Panc1 (cell line): ENCODE results near the gene MBD5. TPM values are rescaled to one million over a fixed set of nuclear protein-coding genes. Genes with fewer than 3 reads are reported as not detected.

Experiments
- ATAC-seq: fragments of 200-7000 bp; cut with Tn5 transposase; 2 replicates; pipeline ENCODE4 v1.9.1; 2020; ENCODE audit warnings: mild to moderate bottlenecking, moderate library complexity
- BruUV-seq: library from RNA; stranded (reverse); fragments of 400-500 nt; replicated peaks from 2 replicates; lab custom pipeline; 2021; lab: Mats Ljungman, UMichigan
- CTCF ChIA-PET: fragments of 300-600 bp; sonication (Branson Sonifier 250); formaldehyde crosslinking; loops from one replicate; lab custom pipeline; 2022; ENCODE audit warnings: antibody characterized with exemption; lab: Charles Lee
- POLR2A ChIA-PET: fragments of 300-600 bp; sonication (Branson Sonifier 250); formaldehyde crosslinking; loops from one replicate; lab custom pipeline; 2022; ENCODE audit warnings: antibody characterized with exemption; lab: Charles Lee
- DNase-seq: peaks from one replicate; pipeline ENCODE4 v3.0.0-alpha.2; 2010; ENCODE audit warnings: low read depth, low spot score
- H3K27ac ChIP-seq: 2 replicates; pipeline ENCODE4 v1.5.1; 2011; ENCODE audit warnings: mild to moderate bottlenecking, low read length, inconsistent platforms
- H3K27me3 ChIP-seq: fragments of 200-500 bp; sonication (Bioruptor generic); 2 replicates; pipeline ENCODE4 v1.6.0; 2014; ENCODE audit warnings: low read length, inconsistent platforms; ENCODE audit not compliant: control insufficient read depth, insufficient read depth
- H3K36me3 ChIP-seq: fragments of 200-500 bp; sonication (Bioruptor generic); 2 replicates; pipeline ENCODE4 v1.5.1; 2014; ENCODE audit warnings: inconsistent platforms, mild to moderate bottlenecking, low read length, moderate library complexity; ENCODE audit not compliant: control insufficient read depth, insufficient read depth
- H3K4me1 ChIP-seq: 2 replicates; pipeline ENCODE4 v1.5.1; 2011; ENCODE audit warnings: inconsistent platforms, mild to moderate bottlenecking, low read length, moderate library complexity; ENCODE audit not compliant: control insufficient read depth, insufficient read depth
- H3K4me3 ChIP-seq, 2 experiments: 2 replicates each; pipeline ENCODE4 v1.5.1; 2011 to 2012; ENCODE audit warnings: low read depth in 2 of 2, low read length in 2 of 2, mild to moderate bottlenecking in 2 of 2, inconsistent platforms in 1 of 2, moderate library complexity in 1 of 2
- H3K9me3 ChIP-seq: fragments of 200-500 bp; sonication (Bioruptor generic); 2 replicates; pipeline ENCODE4 v1.5.1; 2014; ENCODE audit warnings: low read depth, mild to moderate bottlenecking, inconsistent platforms, low read length, moderate library complexity; ENCODE audit not compliant: control insufficient read depth, insufficient read depth
- POLR2AphosphoS5 ChIP-seq: IDR thresholded peaks from 2 replicates; pipeline ENCODE4 v1.6.1; 2012; ENCODE audit warnings: mild to moderate bottlenecking, low read depth, low read length, moderate library complexity
- SIN3A ChIP-seq: IDR thresholded peaks from 2 replicates; pipeline ENCODE4 v1.6.1; 2012; ENCODE audit warnings: low read depth, mild to moderate bottlenecking, low read length, moderate library complexity, borderline replicate concordance; ENCODE audit not compliant: insufficient read depth
- TCF7L2 ChIP-seq: IDR thresholded peaks from 2 replicates; pipeline ENCODE4 v1.6.1; 2011; ENCODE audit warnings: mild to moderate bottlenecking, low read depth, low read length, inconsistent platforms
- in situ Hi-C: cut with HindIII; loops from 2 replicates; pipeline ENCODE4 v1.10.0; 2016; ENCODE audit warnings: low sequenced_read_pairs, low pct_unique_long_range_greater_than_20kb
- intact Hi-C: fragments of 100-400 bp; cut with micrococcal nuclease; formaldehyde crosslinking; loops from one replicate; pipeline ENCODE4 v1.10.0; 2022; ENCODE audit not compliant: unreplicated experiment
- total RNA-seq: library from RNA; stranded (reverse); gene quantifications from one replicate; pipeline ENCODE4 v1.2.1, GENCODE V29; 2021; ENCODE audit not compliant: unreplicated experiment
- TF ChIP-seq, protein P1 (sequence below): fragments of 450-650 bp; IDR thresholded peaks from 2 replicates; pipeline ENCODE4 v1.5.1; 2017; ENCODE audit warnings: mild to moderate bottlenecking
- TF ChIP-seq, protein P2 (sequence below), 2 experiments: IDR thresholded peaks; 2 replicates each; pipeline ENCODE4 v1.6.1; 2011 to 2012; ENCODE audit warnings: low read depth in 2 of 2, control low read depth in 1 of 2, low read length in 1 of 2, mild to moderate bottlenecking in 1 of 2, moderate library complexity in 1 of 2; ENCODE audit not compliant: insufficient read depth in 1 of 2

MBD5 gene
- total RNA-seq, 1 experiment from 2014 or later, result 40.2 TPM

DNA sequence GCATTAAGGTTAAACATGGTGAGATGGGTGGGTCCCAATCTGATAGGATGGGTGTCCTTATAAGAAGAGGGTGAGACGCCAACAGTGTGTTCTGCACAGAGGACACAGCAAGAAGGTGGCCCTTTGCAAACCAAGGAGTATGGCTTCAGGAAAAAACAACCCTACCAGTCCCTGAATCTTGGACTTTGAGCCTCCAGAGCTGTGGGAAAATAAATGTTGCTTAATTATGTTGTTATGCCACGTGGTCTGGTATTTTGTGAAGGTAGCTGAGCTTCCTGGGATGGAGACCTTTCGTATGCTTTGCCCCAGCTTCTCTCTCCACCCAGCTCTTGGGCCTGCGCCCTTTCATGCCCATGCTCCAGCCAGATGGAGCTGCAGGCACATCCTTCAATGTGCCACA, 509.5 kb downstream of the MBD5 start:
- in situ Hi-C loops (no loop called here), intact Hi-C loops (no loop called here)
- no peak for TF ChIP-seq TCF7L2
- H3K36me3 ChIP-seq, result no peaks in the 10 kb centered on the region
- peaks cover 4% of the 10 kb centered on the region; the same call in 1 of the 2 replicates for H3K27me3 ChIP-seq
- ATAC-seq, result no peak
- no peaks in the 10 kb centered on the region for H3K9me3 ChIP-seq
- DNase-seq, result no peak
- POLR2A ChIA-PET, result no interaction called here
- H3K4me1 ChIP-seq, result no peaks in the 10 kb centered on the region
- BruUV-seq, result no TSS peak
- no peak overlapping the region for H3K27ac ChIP-seq
- H3K4me3 ChIP-seq, result no peak overlapping the region
- CTCF ChIA-PET, result no interaction called here

DNA sequence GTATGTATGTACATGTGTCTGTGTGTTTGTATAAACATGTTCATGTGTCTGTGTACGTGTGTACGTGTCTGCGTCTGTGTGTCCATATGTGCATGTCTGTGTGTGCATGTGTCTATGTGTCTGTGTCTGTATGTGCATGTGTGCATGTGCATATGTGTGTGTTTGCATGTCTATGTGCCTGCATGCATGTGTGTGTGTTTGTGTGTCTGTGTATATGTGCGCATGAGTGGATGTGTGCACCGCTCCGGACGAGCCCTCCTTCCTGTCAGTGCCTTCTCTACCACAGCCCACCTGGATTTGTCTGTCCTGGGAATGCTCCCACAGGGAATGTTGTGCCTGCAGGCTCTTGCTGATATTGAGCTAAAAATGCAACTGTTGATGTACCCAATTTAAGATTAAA, 510.3 kb downstream of the MBD5 start:
- no peak for DNase-seq
- H3K9me3 ChIP-seq, result no peaks in the 10 kb centered on the region
- no peaks in the 10 kb centered on the region for H3K36me3 ChIP-seq
- BruUV-seq, result no TSS peak
- ChIA-PET CTCF (no interaction called here), POLR2A (no interaction called here)
- no peaks in the 10 kb centered on the region; the same call in 1 of the 2 replicates for H3K27me3 ChIP-seq
- ATAC-seq, result no peak
- in situ Hi-C loops, result no loop called here
- TF ChIP-seq SIN3A, result no peak
- no peak for TF ChIP-seq TCF7L2
- TF ChIP-seq, protein P1, sequence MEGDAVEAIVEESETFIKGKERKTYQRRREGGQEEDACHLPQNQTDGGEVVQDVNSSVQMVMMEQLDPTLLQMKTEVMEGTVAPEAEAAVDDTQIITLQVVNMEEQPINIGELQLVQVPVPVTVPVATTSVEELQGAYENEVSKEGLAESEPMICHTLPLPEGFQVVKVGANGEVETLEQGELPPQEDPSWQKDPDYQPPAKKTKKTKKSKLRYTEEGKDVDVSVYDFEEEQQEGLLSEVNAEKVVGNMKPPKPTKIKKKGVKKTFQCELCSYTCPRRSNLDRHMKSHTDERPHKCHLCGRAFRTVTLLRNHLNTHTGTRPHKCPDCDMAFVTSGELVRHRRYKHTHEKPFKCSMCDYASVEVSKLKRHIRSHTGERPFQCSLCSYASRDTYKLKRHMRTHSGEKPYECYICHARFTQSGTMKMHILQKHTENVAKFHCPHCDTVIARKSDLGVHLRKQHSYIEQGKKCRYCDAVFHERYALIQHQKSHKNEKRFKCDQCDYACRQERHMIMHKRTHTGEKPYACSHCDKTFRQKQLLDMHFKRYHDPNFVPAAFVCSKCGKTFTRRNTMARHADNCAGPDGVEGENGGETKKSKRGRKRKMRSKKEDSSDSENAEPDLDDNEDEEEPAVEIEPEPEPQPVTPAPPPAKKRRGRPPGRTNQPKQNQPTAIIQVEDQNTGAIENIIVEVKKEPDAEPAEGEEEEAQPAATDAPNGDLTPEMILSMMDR, result no peak
- TF ChIP-seq POLR2AphosphoS5, result no peak
- TF ChIP-seq, protein P2, sequence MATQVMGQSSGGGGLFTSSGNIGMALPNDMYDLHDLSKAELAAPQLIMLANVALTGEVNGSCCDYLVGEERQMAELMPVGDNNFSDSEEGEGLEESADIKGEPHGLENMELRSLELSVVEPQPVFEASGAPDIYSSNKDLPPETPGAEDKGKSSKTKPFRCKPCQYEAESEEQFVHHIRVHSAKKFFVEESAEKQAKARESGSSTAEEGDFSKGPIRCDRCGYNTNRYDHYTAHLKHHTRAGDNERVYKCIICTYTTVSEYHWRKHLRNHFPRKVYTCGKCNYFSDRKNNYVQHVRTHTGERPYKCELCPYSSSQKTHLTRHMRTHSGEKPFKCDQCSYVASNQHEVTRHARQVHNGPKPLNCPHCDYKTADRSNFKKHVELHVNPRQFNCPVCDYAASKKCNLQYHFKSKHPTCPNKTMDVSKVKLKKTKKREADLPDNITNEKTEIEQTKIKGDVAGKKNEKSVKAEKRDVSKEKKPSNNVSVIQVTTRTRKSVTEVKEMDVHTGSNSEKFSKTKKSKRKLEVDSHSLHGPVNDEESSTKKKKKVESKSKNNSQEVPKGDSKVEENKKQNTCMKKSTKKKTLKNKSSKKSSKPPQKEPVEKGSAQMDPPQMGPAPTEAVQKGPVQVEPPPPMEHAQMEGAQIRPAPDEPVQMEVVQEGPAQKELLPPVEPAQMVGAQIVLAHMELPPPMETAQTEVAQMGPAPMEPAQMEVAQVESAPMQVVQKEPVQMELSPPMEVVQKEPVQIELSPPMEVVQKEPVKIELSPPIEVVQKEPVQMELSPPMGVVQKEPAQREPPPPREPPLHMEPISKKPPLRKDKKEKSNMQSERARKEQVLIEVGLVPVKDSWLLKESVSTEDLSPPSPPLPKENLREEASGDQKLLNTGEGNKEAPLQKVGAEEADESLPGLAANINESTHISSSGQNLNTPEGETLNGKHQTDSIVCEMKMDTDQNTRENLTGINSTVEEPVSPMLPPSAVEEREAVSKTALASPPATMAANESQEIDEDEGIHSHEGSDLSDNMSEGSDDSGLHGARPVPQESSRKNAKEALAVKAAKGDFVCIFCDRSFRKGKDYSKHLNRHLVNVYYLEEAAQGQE (IDR thresholded peaks at IDR 0.05; ENCODE audit: insufficient read depth in 1 of 2, low read depth in 2 of 2, low read length in 1 of 2), result no peak
- no peak overlapping the region for H3K27ac ChIP-seq
- intact Hi-C loops, result no loop called here
- H3K4me3 ChIP-seq, result no peak overlapping the region
- H3K4me1 ChIP-seq, result no peaks in the 10 kb centered on the region

DNA sequence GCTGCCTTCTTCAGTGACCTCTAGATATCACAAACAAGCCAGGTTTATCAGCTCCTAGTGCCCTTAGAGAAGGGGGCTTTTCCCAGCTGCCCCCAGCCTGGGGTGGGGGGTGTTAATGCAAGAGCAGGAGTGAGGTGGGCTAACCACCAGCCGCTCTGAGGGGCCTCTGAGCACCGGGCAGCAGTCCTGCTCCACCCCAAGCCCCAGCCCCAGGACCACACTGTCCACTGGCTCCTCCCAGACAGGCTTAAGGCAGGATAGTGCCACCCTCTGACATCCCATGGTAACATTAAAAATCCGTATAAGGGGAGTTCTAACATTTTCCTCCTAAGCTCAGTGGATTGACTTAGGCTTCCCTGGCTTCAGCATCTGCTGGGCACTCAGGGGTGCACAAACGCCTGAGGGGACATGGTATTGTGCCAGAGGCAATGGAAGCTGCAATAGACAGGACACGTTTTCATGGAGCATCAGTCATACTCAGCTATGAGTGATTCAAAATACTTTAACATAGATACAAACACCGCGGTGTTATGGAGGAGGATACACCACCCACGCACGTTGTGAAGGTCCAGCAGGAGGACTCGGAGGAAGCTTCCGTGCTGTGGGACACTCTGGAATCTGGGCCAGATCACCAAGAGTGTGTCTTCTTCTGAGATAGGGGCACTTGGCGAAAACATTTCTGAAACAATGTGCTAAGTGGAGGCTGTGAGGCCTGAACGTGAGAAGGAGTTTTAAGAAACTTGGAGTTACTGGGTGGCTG, 511.0 kb downstream of the MBD5 start:
- DNase-seq (no peak), ATAC-seq (no peak)
- intact Hi-C loops, result no loop called here
- in situ Hi-C loops, result no loop called here
- Histone ChIP-seq H3K9me3 (no peaks in the 10 kb centered on the region), H3K27me3 (no peaks in the 10 kb centered on the region; the same call in 1 of the 2 replicates), H3K36me3 (no peaks in the 10 kb centered on the region), H3K4me1 (no peaks in the 10 kb centered on the region), H3K4me3 (no peak overlapping the region), H3K27ac (no peak overlapping the region)
- ChIA-PET CTCF (no interaction called here), POLR2A (no interaction called here)
- no TSS peak for BruUV-seq
- no peak for TF ChIP-seq POLR2AphosphoS5
- TF ChIP-seq, protein P1, result no peak
- no peak for TF ChIP-seq TCF7L2
- TF ChIP-seq, protein P2 (IDR thresholded peaks at IDR 0.05; ENCODE audit: insufficient read depth in 1 of 2, low read depth in 2 of 2, low read length in 1 of 2), result no peak
- no peak for TF ChIP-seq SIN3A
